ENCODE results near the gene ST6GAL1.

DNA sequence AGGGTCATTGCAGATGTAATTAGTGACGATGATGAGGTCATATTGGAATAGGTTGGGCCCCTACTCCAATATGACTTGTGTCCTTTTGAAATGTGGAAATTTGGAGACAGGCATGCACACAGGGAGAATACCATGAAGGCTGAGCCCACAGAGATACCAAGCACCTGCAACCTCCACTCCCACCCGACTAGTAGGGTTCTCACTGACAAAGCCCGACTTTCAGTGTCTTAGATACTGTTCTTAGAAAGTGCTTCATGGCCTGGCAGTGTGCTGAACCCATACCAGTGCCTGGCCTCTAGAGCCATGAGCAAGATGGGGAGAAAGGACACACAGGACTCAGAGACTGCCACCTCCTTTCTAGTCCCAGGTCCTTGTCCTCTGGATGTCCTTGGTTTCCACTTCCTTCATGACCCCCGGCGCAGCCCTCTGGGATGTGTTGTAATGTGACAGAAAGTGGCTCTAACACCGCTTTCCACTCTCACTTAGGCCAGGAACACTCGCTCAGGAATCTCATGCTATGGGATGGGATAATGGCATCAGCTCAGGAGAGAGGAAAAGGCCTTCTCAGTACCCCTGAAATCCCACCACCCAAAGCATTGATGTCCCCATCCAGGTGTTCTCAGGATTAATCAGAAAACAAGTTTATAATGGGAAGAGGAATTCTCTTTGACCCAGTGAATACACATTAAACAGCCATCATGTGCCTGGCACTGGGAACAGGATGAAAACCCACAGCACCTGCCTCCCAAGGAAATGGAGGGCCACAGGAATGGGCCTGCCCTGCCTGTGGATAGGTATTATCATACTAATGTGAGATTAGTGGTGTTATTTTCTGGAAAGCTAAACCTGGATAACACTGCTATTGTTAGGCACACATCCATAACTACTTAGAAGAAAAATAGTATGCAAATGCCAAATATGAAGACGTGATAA, 149.0 kb downstream of the ST6GAL1 start:
- TF ChIP-seq CBFB (IDR thresholded peaks at IDR 0.05; ENCODE audit: low read depth) (no peak), CBX5 (IDR thresholded peaks at IDR 0.05; ENCODE audit: low read depth) (no peak), STAT3 (IDR thresholded peaks at IDR 0.05; ENCODE audit: low read depth, low read length) (no peak), YY1 (IDR thresholded peaks at IDR 0.05; ENCODE audit: low read depth, low read length) (no peak)
- TF ChIP-seq, protein P1, sequence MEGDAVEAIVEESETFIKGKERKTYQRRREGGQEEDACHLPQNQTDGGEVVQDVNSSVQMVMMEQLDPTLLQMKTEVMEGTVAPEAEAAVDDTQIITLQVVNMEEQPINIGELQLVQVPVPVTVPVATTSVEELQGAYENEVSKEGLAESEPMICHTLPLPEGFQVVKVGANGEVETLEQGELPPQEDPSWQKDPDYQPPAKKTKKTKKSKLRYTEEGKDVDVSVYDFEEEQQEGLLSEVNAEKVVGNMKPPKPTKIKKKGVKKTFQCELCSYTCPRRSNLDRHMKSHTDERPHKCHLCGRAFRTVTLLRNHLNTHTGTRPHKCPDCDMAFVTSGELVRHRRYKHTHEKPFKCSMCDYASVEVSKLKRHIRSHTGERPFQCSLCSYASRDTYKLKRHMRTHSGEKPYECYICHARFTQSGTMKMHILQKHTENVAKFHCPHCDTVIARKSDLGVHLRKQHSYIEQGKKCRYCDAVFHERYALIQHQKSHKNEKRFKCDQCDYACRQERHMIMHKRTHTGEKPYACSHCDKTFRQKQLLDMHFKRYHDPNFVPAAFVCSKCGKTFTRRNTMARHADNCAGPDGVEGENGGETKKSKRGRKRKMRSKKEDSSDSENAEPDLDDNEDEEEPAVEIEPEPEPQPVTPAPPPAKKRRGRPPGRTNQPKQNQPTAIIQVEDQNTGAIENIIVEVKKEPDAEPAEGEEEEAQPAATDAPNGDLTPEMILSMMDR (IDR thresholded peaks at IDR 0.05 in 2 of 3, conservative IDR thresholded peaks at IDR 0.05 in 1 of 3; ENCODE audit: control insufficient read depth in 2 of 3, extremely low read depth in 1 of 3, insufficient read depth in 1 of 3, low read depth in 3 of 3, low read length in 3 of 3), result no peak

Data from GM12878 (cell line).